Spinal cord (tissue), 10 donors: ENCODE data around the gene EME2. TPM values are rescaled to one million over a fixed set of nuclear protein-coding genes. Genes with fewer than 3 reads are reported as not detected.

Source experiments
- DNase-seq, 6 donors: peaks; one replicate each; pipeline versions ENCODE4 v3.0.0 to v3.0.0-alpha.2; 2013 to 2015; ENCODE audit warnings: low spot score in 6 of 6, low read depth in 4 of 6
- H3K27ac ChIP-seq: one replicate; pipeline ENCODE4 v1.5.1; 2013; ENCODE audit warnings: low read depth, low read length, control low read depth
- H3K27me3 ChIP-seq: one replicate; pipeline ENCODE4 v1.6.1; 2013; ENCODE audit warnings: low read length; ENCODE audit not compliant: control insufficient read depth, insufficient read depth
- H3K36me3 ChIP-seq: one replicate; pipeline ENCODE4 v1.6.1; 2013; ENCODE audit warnings: low read length; ENCODE audit not compliant: control insufficient read depth, insufficient read depth
- H3K4me1 ChIP-seq: one replicate; pipeline ENCODE4 v1.6.1; 2013; ENCODE audit warnings: low read length; ENCODE audit not compliant: control insufficient read depth, insufficient read depth
- H3K4me3 ChIP-seq: one replicate; pipeline ENCODE4 v1.5.1; 2013; ENCODE audit warnings: low read depth, low read length, control low read depth
- H3K9me3 ChIP-seq: one replicate; pipeline ENCODE4 v1.6.1; 2013; ENCODE audit warnings: low read length; ENCODE audit not compliant: control insufficient read depth, insufficient read depth
- WGBS: methylation state at CpG from one replicate; pipeline ENCODE4 v1.1.5; 2013; ENCODE audit warnings: missing lambda C conversion rate; ENCODE audit not compliant: insufficient coverage; 5-methylcytosine and 5-hydroxymethylcytosine counted together
- polyA plus RNA-seq, 2 donors: library from polyadenylated mRNA; unstranded; fragments of 120-200 nt; gene quantifications; one replicate each; pipeline ENCODE4 v1.2.1, GENCODE V29; 2013; ENCODE audit not compliant: insufficient read length in 2 of 2
- total RNA-seq, 2 donors: library from RNA; depleted of rRNA in 1 of 2; stranded (reverse); fragments of 120-200 nt in 1 of 2; fragments of >200 nt in 1 of 2; gene quantifications; one replicate each; pipeline versions ENCODE4 v1.2.3 to v1.2.4, GENCODE V29; 2013 to 2014
- donor health status: healthy.

The EME2 gene
- total and polyA plus RNA-seq, 4 donors, result 6.5 to 20.7 (median 16.4) TPM

GRCh38 chr16:1744338-1744840 is 28.2 kb upstream of the EME2 start:
- DNase-seq, result no peak
- Histone ChIP-seq H3K4me1 (no peaks in the 10 kb centered on the region), H3K4me3 (no peak overlapping the region), H3K9me3 (no peaks in the 10 kb centered on the region), H3K27me3 (no peaks in the 10 kb centered on the region), H3K36me3 (peaks cover 98% of the 10 kb centered on the region), H3K27ac (no peak overlapping the region)
- WGBS, result 86% methylated on average over 19 of the region's 24 CpGs

- DNase-seq, result no peak
- 97% methylated on average over 24 of the region's 25 CpGs for WGBS
- H3K27me3 ChIP-seq, result no peaks in the 10 kb centered on the region
- H3K36me3 ChIP-seq, result peaks cover 99% of the 10 kb centered on the region
- no peaks in the 10 kb centered on the region for H3K4me1 ChIP-seq
- H3K4me3 ChIP-seq, result no peak overlapping the region
- H3K9me3 ChIP-seq, result no peaks in the 10 kb centered on the region
- H3K27ac ChIP-seq, result no peak overlapping the region
Observed at GRCh38 chr16:1745181-1745899, 27.3 kb upstream of the EME2 start.

GRCh38 chr16:1745900-1746692 is 26.5 kb upstream of the EME2 start:
- no peak overlapping the region for H3K27ac ChIP-seq
- WGBS, result 90% methylated on average over 29 of the region's 29 CpGs

GRCh38 chr16:1746693-1747195 is 25.9 kb upstream of the EME2 start:
- WGBS, result 95% methylated on average over 31 of the region's 31 CpGs
- no peaks in the 10 kb centered on the region for H3K27me3 ChIP-seq
- H3K27ac ChIP-seq, result no peak overlapping the region
- no peak for DNase-seq
- H3K4me3 ChIP-seq, result no peak overlapping the region
- no peaks in the 10 kb centered on the region for H3K4me1 ChIP-seq
- peaks cover 99% of the 10 kb centered on the region for H3K36me3 ChIP-seq
- H3K9me3 ChIP-seq, result no peaks in the 10 kb centered on the region

More at GRCh38 chr16:1745900-1746692, 26.5 kb upstream of the EME2 start:
- Histone ChIP-seq H3K36me3 (peaks cover 99% of the 10 kb centered on the region), H3K27me3 (no peaks in the 10 kb centered on the region), H3K4me1 (no peaks in the 10 kb centered on the region), H3K4me3 (no peak overlapping the region), H3K9me3 (no peaks in the 10 kb centered on the region)
- no peak for DNase-seq

GRCh38 chr16:1747934-1748333 is 24.7 kb upstream of the EME2 start:
- Histone ChIP-seq H3K4me3 (no peak overlapping the region), H3K36me3 (peaks cover 99% of the 10 kb centered on the region), H3K27me3 (no peaks in the 10 kb centered on the region), H3K9me3 (no peaks in the 10 kb centered on the region), H3K4me1 (no peaks in the 10 kb centered on the region), H3K27ac (no peak overlapping the region)
- DNase-seq, result no peak
- WGBS, result 91% methylated on average over 10 of the region's 11 CpGs

- no peaks in the 10 kb centered on the region for H3K4me1 ChIP-seq
- H3K9me3 ChIP-seq, result no peaks in the 10 kb centered on the region
- no peak overlapping the region for H3K27ac ChIP-seq
- H3K4me3 ChIP-seq, result no peak overlapping the region
- DNase-seq, result no peak
- WGBS, result 97% methylated on average over 20 of the region's 29 CpGs
- no peaks in the 10 kb centered on the region for H3K27me3 ChIP-seq
- H3K36me3 ChIP-seq, result peaks cover 99% of the 10 kb centered on the region
Observed at GRCh38 chr16:1749152-1750117, 23.2 kb upstream of the EME2 start.

- Histone ChIP-seq H3K9me3 (no peaks in the 10 kb centered on the region), H3K4me3 (no peak overlapping the region), H3K36me3 (peaks cover 97% of the 10 kb centered on the region), H3K4me1 (no peaks in the 10 kb centered on the region), H3K27me3 (no peaks in the 10 kb centered on the region), H3K27ac (no peak overlapping the region)
- DNase-seq, result no peak
- WGBS, result 96% methylated on average over 16 of the region's 16 CpGs
Observed at GRCh38 chr16:1751946-1752345, 20.7 kb upstream of the EME2 start.

- no peak for DNase-seq
- peaks cover 94% of the 10 kb centered on the region for H3K36me3 ChIP-seq
Observed at GRCh38 chr16:1752853-1753252, 19.8 kb upstream of the EME2 start.

GRCh38 chr16:1754204-1754603 is 18.4 kb upstream of the EME2 start:
- H3K9me3 ChIP-seq, result no peaks in the 10 kb centered on the region
- H3K36me3 ChIP-seq, result peaks cover 94% of the 10 kb centered on the region
- no peaks in the 10 kb centered on the region for H3K27me3 ChIP-seq
- H3K4me3 ChIP-seq, result no peak overlapping the region
- H3K27ac ChIP-seq, result no peak overlapping the region
- peaks cover 5% of the 10 kb centered on the region for H3K4me1 ChIP-seq
- 96% methylated on average over 10 of the region's 12 CpGs for WGBS
- DNase-seq, result no peak

More at GRCh38 chr16:1752853-1753252, 19.8 kb upstream of the EME2 start:
- WGBS, result 98% methylated on average over 6 of the region's 14 CpGs
- Histone ChIP-seq H3K27me3 (no peaks in the 10 kb centered on the region), H3K4me1 (no peaks in the 10 kb centered on the region), H3K4me3 (no peak overlapping the region), H3K9me3 (no peaks in the 10 kb centered on the region), H3K27ac (no peak overlapping the region)
